Endodermal cell (in vitro differentiated cells): ENCODE data around the gene CDC42BPB. TPM values are rescaled to one million over a fixed set of nuclear protein-coding genes. Genes with fewer than 3 reads are reported as not detected.

Experiments used
- DNase-seq: peaks from one replicate; pipeline ENCODE4 v3.0.0-alpha.2; 2017
- H3K27ac ChIP-seq: 2 replicates; pipeline ENCODE4 v1.5.1; 2013; ENCODE audit warnings: mild to moderate bottlenecking, low read depth, low read length, moderate library complexity
- H3K27me3 ChIP-seq: 2 replicates; pipeline ENCODE4 v1.6.1; 2013; ENCODE audit warnings: mild to moderate bottlenecking, low read length, moderate library complexity; ENCODE audit not compliant: insufficient read depth, control insufficient read depth, poor library complexity, severe bottlenecking
- H3K36me3 ChIP-seq: 2 replicates; pipeline ENCODE4 v1.7.0; 2013; ENCODE audit warnings: mild to moderate bottlenecking, low read length, moderate library complexity; ENCODE audit not compliant: control insufficient read depth, insufficient read depth
- H3K4me1 ChIP-seq: one replicate; pipeline ENCODE4 v1.7.0; 2013; ENCODE audit warnings: low read length; ENCODE audit not compliant: control insufficient read depth, insufficient read depth
- H3K4me3 ChIP-seq: 2 replicates; pipeline ENCODE4 v1.5.1; 2013; ENCODE audit warnings: mild to moderate bottlenecking, low read length, moderate library complexity
- H3K9ac ChIP-seq: 2 replicates; pipeline ENCODE4 v1.6.1; 2013; ENCODE audit warnings: mild to moderate bottlenecking, low read length, moderate library complexity; ENCODE audit not compliant: poor library complexity, severe bottlenecking; ENCODE audit errors: extremely low read depth
- H3K9me3 ChIP-seq: 2 replicates; pipeline ENCODE4 v1.6.1; 2013; ENCODE audit warnings: mild to moderate bottlenecking, low read length, moderate library complexity; ENCODE audit not compliant: control insufficient read depth
- H3K27ac Mint-ChIP-seq: 2 replicates; pipeline ENCODE4 v1.8.0; 2020; ENCODE audit warnings: mixed read lengths
- H3K27me3 Mint-ChIP-seq: 2 replicates; pipeline ENCODE4 v1.8.0; 2021; ENCODE audit warnings: mild to moderate bottlenecking, mixed read lengths; ENCODE audit not compliant: insufficient read depth
- H3K36me3 Mint-ChIP-seq: 2 replicates; pipeline ENCODE4 v1.8.0; 2020; ENCODE audit warnings: low read depth, mixed read lengths
- H3K4me1 Mint-ChIP-seq: 2 replicates; pipeline ENCODE4 v1.8.0; 2020; ENCODE audit warnings: mixed read lengths
- H3K4me3 Mint-ChIP-seq: 2 replicates; pipeline ENCODE4 v1.8.0; 2020; ENCODE audit warnings: mild to moderate bottlenecking, moderate library complexity, mixed read lengths
- H3K9me3 Mint-ChIP-seq: 2 replicates; pipeline ENCODE4 v1.8.0; 2020; ENCODE audit warnings: mild to moderate bottlenecking, mixed read lengths
- WGBS, 2 experiments: methylation state at CpG; one replicate each; pipeline versions ENCODE4 v1.1.5 to v1.1.7; 2013; ENCODE audit warnings: missing lambda C conversion rate in 2 of 2, mixed read lengths in 1 of 2; ENCODE audit not compliant: insufficient coverage in 1 of 2, insufficient read length in 1 of 2; 5-methylcytosine and 5-hydroxymethylcytosine counted together
- total RNA-seq, 2 donors: library from RNA; stranded (reverse); fragmentation: NEBNext Ultra II Directional in 1 of 2; extraction: Animal tissue kit (Norgen Biotek cat#: 25700) in 1 of 2; gene quantifications; 2 replicates in 1 of 2; 3 replicates in 1 of 2; pipeline ENCODE4 v1.2.1, GENCODE V29; 2021
- TF ChIP-seq, protein P1 (sequence below): fragments of 200-600 bp; sonication (generic); conservative IDR thresholded peaks from 2 replicates; pipeline ENCODE4 v1.5.0; 2021; ENCODE audit warnings: antibody characterized with exemption, mild to moderate bottlenecking

The CDC42BPB gene
- total RNA-seq, 2 donors from 2014 or later: 120 to 123 TPM

DNA sequence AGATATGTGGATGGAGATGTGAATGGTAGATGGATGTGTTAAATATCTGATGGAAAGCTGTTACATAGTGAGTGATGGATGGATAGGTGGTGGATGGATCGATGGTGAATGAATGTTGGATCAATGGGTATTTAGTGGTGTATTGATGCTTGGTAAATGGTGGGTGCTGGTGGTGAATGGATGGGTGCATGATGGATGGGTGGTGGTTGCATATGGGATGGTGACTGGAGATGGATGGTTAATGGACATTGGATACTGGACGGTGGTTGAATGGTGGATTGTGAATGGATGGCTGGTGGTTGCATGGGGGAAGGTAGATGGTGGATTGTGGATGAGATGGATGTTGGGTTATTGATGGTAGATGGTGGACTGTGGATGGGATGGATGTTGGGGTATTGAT is 24.6 kb upstream of the CDC42BPB start:
- Histone ChIP-seq H3K27me3 (peaks cover 62% of the 10 kb centered on the region), H3K9me3 (no peaks in the 10 kb centered on the region), H3K27ac (no peak overlapping the region), H3K9ac (no peak overlapping the region), H3K4me3 (no peak overlapping the region), H3K4me1 (no peaks in the 10 kb centered on the region), H3K36me3 (no peaks in the 10 kb centered on the region)
- no peak for DNase-seq
- no peak overlapping the region for H3K4me3 Mint-ChIP-seq
- no peak overlapping the region for H3K27ac Mint-ChIP-seq
- 88 to 95% methylated on average over 1 to 2 of the region's 2 CpGs for WGBS, 2 experiments
- H3K4me1 Mint-ChIP-seq: no peaks in the 10 kb centered on the region
- no peaks in the 10 kb centered on the region for H3K9me3 Mint-ChIP-seq
- no peaks in the 10 kb centered on the region for H3K36me3 Mint-ChIP-seq
- TF ChIP-seq, protein P1, sequence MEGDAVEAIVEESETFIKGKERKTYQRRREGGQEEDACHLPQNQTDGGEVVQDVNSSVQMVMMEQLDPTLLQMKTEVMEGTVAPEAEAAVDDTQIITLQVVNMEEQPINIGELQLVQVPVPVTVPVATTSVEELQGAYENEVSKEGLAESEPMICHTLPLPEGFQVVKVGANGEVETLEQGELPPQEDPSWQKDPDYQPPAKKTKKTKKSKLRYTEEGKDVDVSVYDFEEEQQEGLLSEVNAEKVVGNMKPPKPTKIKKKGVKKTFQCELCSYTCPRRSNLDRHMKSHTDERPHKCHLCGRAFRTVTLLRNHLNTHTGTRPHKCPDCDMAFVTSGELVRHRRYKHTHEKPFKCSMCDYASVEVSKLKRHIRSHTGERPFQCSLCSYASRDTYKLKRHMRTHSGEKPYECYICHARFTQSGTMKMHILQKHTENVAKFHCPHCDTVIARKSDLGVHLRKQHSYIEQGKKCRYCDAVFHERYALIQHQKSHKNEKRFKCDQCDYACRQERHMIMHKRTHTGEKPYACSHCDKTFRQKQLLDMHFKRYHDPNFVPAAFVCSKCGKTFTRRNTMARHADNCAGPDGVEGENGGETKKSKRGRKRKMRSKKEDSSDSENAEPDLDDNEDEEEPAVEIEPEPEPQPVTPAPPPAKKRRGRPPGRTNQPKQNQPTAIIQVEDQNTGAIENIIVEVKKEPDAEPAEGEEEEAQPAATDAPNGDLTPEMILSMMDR: no peak
- peaks cover 5% of the 10 kb centered on the region for H3K27me3 Mint-ChIP-seq

DNA sequence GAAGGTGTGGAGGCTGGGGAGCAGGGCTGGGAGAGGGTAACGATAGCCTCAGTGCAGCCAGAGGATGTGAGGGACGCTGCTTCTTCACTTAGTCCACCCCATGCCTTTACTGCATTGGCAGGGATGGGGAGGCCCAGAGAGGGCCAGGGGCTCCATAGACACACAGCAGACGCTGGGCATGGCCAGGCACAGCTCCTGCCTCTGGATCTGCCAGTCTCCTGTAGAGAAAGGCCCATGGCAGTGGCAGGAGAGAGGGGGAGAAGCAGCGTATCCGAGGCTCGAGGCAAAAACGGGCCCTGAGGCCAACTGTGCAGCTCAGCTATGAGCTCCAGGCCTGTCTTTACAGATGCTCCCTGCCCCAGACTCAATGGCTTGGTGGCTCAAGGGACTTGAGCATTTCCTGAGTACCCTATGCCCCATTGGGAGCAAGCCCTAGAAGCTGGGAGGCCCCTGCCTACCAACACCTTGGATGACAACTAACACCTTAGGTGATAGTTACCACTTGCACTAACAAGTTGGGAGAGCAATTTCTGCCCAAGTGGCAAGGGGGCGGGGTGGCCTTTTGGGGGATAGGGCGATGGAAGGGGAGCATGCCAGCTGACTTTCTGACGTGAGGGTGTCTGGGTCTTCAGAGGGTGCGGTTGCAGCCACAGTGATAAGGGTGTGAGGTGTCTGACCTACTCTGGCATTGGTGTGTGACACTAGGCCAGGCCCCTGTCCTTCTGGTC is 21.7 kb upstream of the CDC42BPB start:
- Mint-ChIP-seq H3K9me3 (no peaks in the 10 kb centered on the region), H3K4me1 (no peaks in the 10 kb centered on the region), H3K27me3 (peaks cover 6% of the 10 kb centered on the region), H3K27ac (no peak overlapping the region), H3K4me3 (no peak overlapping the region), H3K36me3 (no peaks in the 10 kb centered on the region)
- Histone ChIP-seq H3K27ac (no peak overlapping the region), H3K9ac (no peak overlapping the region), H3K36me3 (no peaks in the 10 kb centered on the region), H3K4me3 (no peak overlapping the region), H3K27me3 (peaks cover 46% of the 10 kb centered on the region), H3K4me1 (no peaks in the 10 kb centered on the region), H3K9me3 (no peaks in the 10 kb centered on the region)
- no peak for DNase-seq
- TF ChIP-seq, protein P1: no peak
- WGBS, 2 experiments: 83 to 87% methylated on average over 10 to 11 of the region's 11 CpGs

DNA sequence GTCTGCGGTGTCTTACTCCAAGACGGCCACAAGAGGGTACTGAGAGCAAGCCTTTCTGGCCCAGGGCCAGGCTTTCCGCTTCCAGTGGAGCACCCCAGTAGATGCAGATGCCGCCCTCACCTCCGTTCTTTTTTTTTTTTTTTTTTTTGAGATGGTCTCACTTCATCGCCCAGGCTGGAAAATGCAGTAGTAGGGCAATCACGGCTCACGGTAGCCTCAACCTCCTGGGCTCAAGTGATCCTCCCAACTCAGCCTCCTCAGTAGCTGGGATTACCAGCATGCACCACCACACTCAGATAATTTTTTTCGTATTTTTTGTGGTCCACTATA is 21.0 kb upstream of the CDC42BPB start:
- H3K9me3 Mint-ChIP-seq: no peaks in the 10 kb centered on the region
- no peak overlapping the region for H3K4me3 Mint-ChIP-seq
- 3 to 17% methylated on average over 3 to 9 of the region's 9 CpGs for WGBS, 2 experiments
- H3K27me3 ChIP-seq: peaks cover 39% of the 10 kb centered on the region
- TF ChIP-seq, protein P1: peak; percentile 83
- no peak overlapping the region for H3K27ac Mint-ChIP-seq
- DNase-seq: peak; percentile 90
- no peak overlapping the region for H3K9ac ChIP-seq
- H3K4me1 ChIP-seq: no peaks in the 10 kb centered on the region
- H3K9me3 ChIP-seq: no peaks in the 10 kb centered on the region
- no peaks in the 10 kb centered on the region for H3K36me3 ChIP-seq
- H3K27me3 Mint-ChIP-seq: peaks cover 6% of the 10 kb centered on the region
- H3K4me1 Mint-ChIP-seq: no peaks in the 10 kb centered on the region
- no peak overlapping the region for H3K27ac ChIP-seq
- H3K4me3 ChIP-seq: no peak overlapping the region
- no peaks in the 10 kb centered on the region for H3K36me3 Mint-ChIP-seq
